IMR-90 (cell line): ENCODE results near the gene TUBGCP2. TPM values are rescaled to one million over a fixed set of nuclear protein-coding genes. Genes with fewer than 3 reads are reported as not detected.

Experiments used
- ATAC-seq: fragments of 200-7000 bp; cut with Tn5 transposase; 2 replicates; pipeline ENCODE4 v1.9.1; 2020; ENCODE audit warnings: low read depth, mild to moderate bottlenecking, moderate library complexity
- BruUV-seq: library from RNA; stranded (reverse); fragments of 400-500 nt; replicated peaks from 2 replicates; lab custom pipeline; 2021; lab: Mats Ljungman, UMichigan
- CTCF ChIA-PET: fragments of 300-600 bp; formaldehyde crosslinking; extraction: SDS; loops from one replicate; lab custom pipeline; 2021; ENCODE audit warnings: antibody characterized with exemption; lab: Yijun Ruan, JAX
- POLR2A ChIA-PET: fragments of 300-600 bp; sonication (Branson Sonifier 250); formaldehyde crosslinking; loops from one replicate; lab custom pipeline; 2022; ENCODE audit warnings: antibody characterized with exemption; ENCODE audit not compliant: unreplicated experiment; lab: Charles Lee
- DNase-seq: peaks from one replicate; pipeline ENCODE4 v3.0.0; 2013
- H2AFZ ChIP-seq: replicated peaks from 2 replicates; pipeline ENCODE3; 2013; ENCODE audit warnings: low read length, mild to moderate bottlenecking; ENCODE audit not compliant: poor library complexity
- H2AK5ac ChIP-seq: 2 replicates; pipeline ENCODE4 v1.6.1; 2013; ENCODE audit warnings: low read depth, low read length, inconsistent platforms
- H2AK9ac ChIP-seq: replicated peaks from 2 replicates; pipeline ENCODE3; 2013; ENCODE audit warnings: mild to moderate bottlenecking, low read depth, low read length, moderate library complexity; ENCODE audit not compliant: poor library complexity
- H2BK120ac ChIP-seq: 2 replicates; pipeline ENCODE4 v1.6.1; 2013; ENCODE audit warnings: low read depth, low read length, inconsistent platforms
- H2BK15ac ChIP-seq: 3 replicates; pipeline ENCODE4 v1.6.1; 2013; ENCODE audit warnings: low read depth, low read length, inconsistent platforms
- H2BK20ac ChIP-seq: 2 replicates; pipeline ENCODE4 v1.6.1; 2013; ENCODE audit warnings: low read depth, mild to moderate bottlenecking, inconsistent platforms, low read length, moderate library complexity
- H2BK5ac ChIP-seq: 2 replicates; pipeline ENCODE4 v1.6.1; 2013; ENCODE audit warnings: mild to moderate bottlenecking, low read depth, low read length, inconsistent platforms; ENCODE audit not compliant: poor library complexity, severe bottlenecking
- H3K14ac ChIP-seq: replicated peaks from 2 replicates; pipeline ENCODE4 v1.6.1; 2013; ENCODE audit warnings: low read depth, low read length, inconsistent platforms
- H3K18ac ChIP-seq: 2 replicates; pipeline ENCODE4 v1.6.1; 2013; ENCODE audit warnings: low read depth, low read length, control low read depth
- H3K23ac ChIP-seq: 2 replicates; pipeline ENCODE4 v1.6.1; 2013; ENCODE audit warnings: low read depth, low read length, inconsistent platforms
- H3K27ac ChIP-seq: 2 replicates; pipeline ENCODE4 v1.5.1; 2013; ENCODE audit warnings: mild to moderate bottlenecking, control low read depth, low read length; ENCODE audit not compliant: insufficient read depth
- H3K27me3 ChIP-seq: 2 replicates; pipeline ENCODE4 v1.6.1; 2013; ENCODE audit warnings: low read length; ENCODE audit not compliant: control insufficient read depth, insufficient read depth
- H3K36me3 ChIP-seq: 2 replicates; pipeline ENCODE4 v1.6.1; 2013; ENCODE audit warnings: low read length, mixed read lengths; ENCODE audit not compliant: control insufficient read depth, insufficient read depth
- H3K4ac ChIP-seq: 2 replicates; pipeline ENCODE4 v1.6.1; 2013; ENCODE audit warnings: low read depth, low read length, inconsistent platforms
- H3K4me1 ChIP-seq: 2 replicates; pipeline ENCODE4 v1.6.1; 2013; ENCODE audit warnings: low read length, mixed read lengths; ENCODE audit not compliant: control insufficient read depth, insufficient read depth
- H3K4me2 ChIP-seq: 2 replicates; pipeline ENCODE4 v1.6.1; 2013; ENCODE audit warnings: low read depth, mild to moderate bottlenecking, control low read depth, low read length, moderate library complexity
- H3K4me3 ChIP-seq: 2 replicates; pipeline ENCODE4 v1.5.1; 2013; ENCODE audit warnings: low read depth, mild to moderate bottlenecking, control low read depth, low read length, moderate library complexity; ENCODE audit not compliant: insufficient read depth
- H3K56ac ChIP-seq: 2 replicates; pipeline ENCODE4 v1.6.1; 2013; ENCODE audit warnings: low read length, inconsistent platforms; ENCODE audit not compliant: insufficient read depth; ENCODE audit errors: extremely low read depth
- H3K79me1 ChIP-seq, 2 experiments: 2 replicates each; pipeline ENCODE4 v1.6.1; 2013; ENCODE audit warnings: low read length in 2 of 2, inconsistent platforms in 1 of 2, low read depth in 1 of 2
- H3K9ac ChIP-seq: 2 replicates; pipeline ENCODE4 v1.6.1; 2013; ENCODE audit warnings: low read depth, low read length, control low read depth
- H3K9me1 ChIP-seq: 2 replicates; pipeline ENCODE4 v1.6.1; 2013; ENCODE audit warnings: low read length, inconsistent platforms; ENCODE audit not compliant: insufficient read depth
- H3K9me3 ChIP-seq: 2 replicates; pipeline ENCODE4 v1.6.1; 2013; ENCODE audit warnings: low read length; ENCODE audit not compliant: control insufficient read depth, insufficient read depth
- H4K20me1 ChIP-seq: 2 replicates; pipeline ENCODE4 v1.6.1; 2013; ENCODE audit warnings: low read length, inconsistent platforms; ENCODE audit not compliant: insufficient read depth
- H4K5ac ChIP-seq: 2 replicates; pipeline ENCODE4 v1.6.1; 2013; ENCODE audit warnings: mild to moderate bottlenecking, low read depth, low read length, control low read depth
- H4K8ac ChIP-seq, 2 experiments: 2 replicates each; pipeline ENCODE4 v1.6.1; 2013; ENCODE audit warnings: low read depth in 2 of 2, low read length in 2 of 2, control low read depth in 1 of 2, inconsistent platforms in 1 of 2
- H4K91ac ChIP-seq: 2 replicates; pipeline ENCODE4 v1.6.1; 2013; ENCODE audit warnings: low read depth, low read length, inconsistent platforms; ENCODE audit not compliant: insufficient read depth
- ELK1 ChIP-seq: fragments of 150-350 bp; IDR thresholded peaks from 2 replicates; pipeline ENCODE4 v1.6.1; 2016; ENCODE audit warnings: low read depth, mild to moderate bottlenecking, low read length, moderate library complexity, borderline replicate concordance
- MXI1 ChIP-seq: IDR thresholded peaks from 2 replicates; pipeline ENCODE4 v1.6.1; 2012; ENCODE audit warnings: low read depth, mild to moderate bottlenecking, low read length, moderate library complexity, borderline replicate concordance
- POLR2A ChIP-seq: IDR thresholded peaks from 2 replicates; pipeline ENCODE4 v1.6.1; 2012; ENCODE audit warnings: mild to moderate bottlenecking, low read depth, low read length
- RCOR1 ChIP-seq: IDR thresholded peaks from 2 replicates; pipeline ENCODE4 v1.6.1; 2012; ENCODE audit warnings: mild to moderate bottlenecking, low read length, improper control_type of control experiment; ENCODE audit not compliant: insufficient replicate concordance
- RFX5 ChIP-seq: IDR thresholded peaks from 2 replicates; pipeline ENCODE4 v1.8.0; 2012; ENCODE audit warnings: low read depth, mild to moderate bottlenecking, low read length, moderate library complexity
- SMC3 ChIP-seq: fragments of 150-350 bp; IDR thresholded peaks from 2 replicates; pipeline ENCODE4 v1.6.1; 2016; ENCODE audit warnings: low read depth, mild to moderate bottlenecking, antibody characterized with exemption, low read length, moderate library complexity
- WGBS, 2 experiments: methylation state at CpG; one replicate each; pipeline versions ENCODE4 v1.1.5 to v1.1.7; 2013; ENCODE audit warnings: missing lambda C conversion rate in 2 of 2; ENCODE audit not compliant: insufficient read length in 1 of 2; ENCODE audit errors: extremely low coverage in 2 of 2; 5-methylcytosine and 5-hydroxymethylcytosine counted together
- dilution Hi-C: fragments of 300-500 bp; cut with HindIII; formaldehyde crosslinking; loops from one replicate; pipeline ENCODE4 v1.14.3; 2018; ENCODE audit warnings: low sequenced_read_pairs; ENCODE audit not compliant: unreplicated experiment
- in situ Hi-C: fragments of 300-500 bp; cut with MboI; formaldehyde crosslinking; loops from 3 replicates; pipeline ENCODE4 v1.14.3; 2019; ENCODE audit warnings: low sequenced_read_pairs, inconsistent platforms, mixed read lengths
- intact Hi-C: fragments of 100-400 bp; cut with micrococcal nuclease; formaldehyde crosslinking; loops from 2 replicates; pipeline ENCODE4 v1.10.0; 2022
- polyA plus RNA-seq, 3 experiments: library from polyadenylated mRNA; depleted of rRNA; stranded (reverse); fragments of >200 nt; gene quantifications; 2 replicates each; pipeline ENCODE4 v1.2.3, GENCODE V29; 2012; ENCODE audit warnings: low replicate concordance in 1 of 3
- total RNA-seq: library from RNA; depleted of rRNA; stranded (reverse); fragments of >200 nt; gene quantifications from 2 replicates; pipeline ENCODE4 v1.2.3, GENCODE V29; 2012

TUBGCP2 gene
- total and polyA plus RNA-seq, 2 of the 4 experiments (the other 2 are of a cell fraction), result 48.1 to 72.6 TPM

DNA sequence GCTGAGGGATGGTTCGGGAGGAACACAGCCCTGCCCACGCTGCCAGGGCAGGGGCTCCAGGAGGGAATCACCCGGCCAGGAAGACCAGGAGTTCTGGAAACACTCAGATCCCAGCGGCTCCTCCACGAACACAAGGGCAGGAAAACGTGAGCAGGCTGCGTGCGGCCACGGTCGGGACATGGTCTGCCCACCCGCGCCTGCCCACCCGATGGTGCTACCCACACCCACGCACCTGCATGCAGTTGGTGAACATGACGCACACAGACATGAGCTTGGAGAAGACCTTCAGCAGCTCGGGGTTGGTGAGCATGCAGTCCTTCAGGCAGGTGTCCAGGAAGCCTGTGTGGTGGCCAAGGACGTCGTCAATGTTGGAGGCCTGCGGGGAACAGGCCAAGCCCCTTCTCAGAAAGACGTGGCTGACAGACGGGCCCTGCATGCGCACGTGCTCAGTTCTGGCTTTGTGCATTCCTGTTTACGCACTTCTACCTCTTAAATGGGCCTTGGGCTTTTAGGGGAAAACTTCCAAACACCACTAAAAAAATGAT is 25.8 kb downstream of the TUBGCP2 start:
- no peak overlapping the region for H3K4ac ChIP-seq
- dilution Hi-C loops, result no loop called here
- H3K4me3 ChIP-seq, result no peak overlapping the region
- no peak overlapping the region for H4K91ac ChIP-seq
- no peak overlapping the region for H3K27ac ChIP-seq
- peaks cover 7% of the 10 kb centered on the region; the same call in 1 of the 2 replicates for H4K20me1 ChIP-seq
- 0 out of 2 replicates have a peak, but pooled peaks cover 4% of the 10 kb centered on the region for H3K9me1 ChIP-seq
- no peak overlapping the region for H3K9ac ChIP-seq
- 90% methylated on average over 15 of the region's 24 CpGs; no CpG with 5 or more reads in 1 of the 2 experiments for WGBS, 2 experiments
- no peaks in the 10 kb centered on the region for H3K9me3 ChIP-seq
- H4K8ac ChIP-seq, result no peak overlapping the region
- intact Hi-C loops, result no loop called here
- H3K14ac ChIP-seq, result no peak overlapping the region
- no peak overlapping the region for H4K5ac ChIP-seq
- ATAC-seq, result no peak
- no peaks in the 10 kb centered on the region for H3K27me3 ChIP-seq
- peaks cover 3 to 12% of the 10 kb centered on the region in 2 experiments; a peak in 3 of 4 replicates for H3K79me1 ChIP-seq
- peaks cover 68% of the 10 kb centered on the region for H3K36me3 ChIP-seq
- no peak overlapping the region for H2BK20ac ChIP-seq
- BruUV-seq, result no TSS peak
- ChIA-PET CTCF (no interaction called here), POLR2A (no interaction called here)
- peaks cover 7% of the 10 kb centered on the region for H3K4me1 ChIP-seq
- H2AK9ac ChIP-seq, result peak overlapping the region; percentile 1
- no peak overlapping the region for H3K56ac ChIP-seq
- H3K18ac ChIP-seq, result no peak overlapping the region
- H2AK5ac ChIP-seq, result no peak overlapping the region
- no peak overlapping the region for H2BK15ac ChIP-seq
- H3K23ac ChIP-seq, result no peak overlapping the region
- no peak overlapping the region for H2BK5ac ChIP-seq
- no peak overlapping the region for H2AFZ ChIP-seq
- no peak overlapping the region for H2BK120ac ChIP-seq
- in situ Hi-C loops, result no loop called here
- no peak for TF ChIP-seq SMC3
- no peak for TF ChIP-seq RFX5
- TF ChIP-seq ELK1, result no peak
- no peak for TF ChIP-seq RCOR1
- TF ChIP-seq MXI1, result no peak
- TF ChIP-seq POLR2A, result no peak
- DNase-seq, result no peak
- H3K4me2 ChIP-seq, result no peak overlapping the region
